HepG2 (cell line): ENCODE measurements around the gene GARIN5A. TPM values are rescaled to one million over a fixed set of nuclear protein-coding genes. Genes with fewer than 3 reads are reported as not detected.
A peak's percentile ranks its signal among the peaks of the same experiment; 100 is the strongest.

Source experiments
- BATF2 ChIP-seq: sonication (generic); formaldehyde crosslinking; IDR thresholded peaks from 2 replicates; pipeline ENCODE4 v1.8.0; 2022; ENCODE audit warnings: mild to moderate bottlenecking, missing genetic modification reagents, moderate library complexity
- CREB1 ChIP-seq, 2 experiments: fragments of 450-650 bp in 1 of 2; IDR thresholded peaks; 2 replicates each; pipeline ENCODE4 v1.6.1; 2016 to 2017; ENCODE audit warnings: control low read depth in 1 of 2, mild to moderate bottlenecking in 1 of 2, missing compliant biosample characterization in 1 of 2, missing genetic modification characterization in 1 of 2
- DR1 ChIP-seq: sonication (generic); formaldehyde crosslinking; IDR thresholded peaks from 2 replicates; pipeline ENCODE4 v1.8.0; 2021; ENCODE audit warnings: mild to moderate bottlenecking, missing genetic modification reagents, inconsistent platforms
- FIP1L1 ChIP-seq: fragments of 200-400 bp; formaldehyde crosslinking; IDR thresholded peaks from 2 replicates; pipeline ENCODE4 v1.6.1; 2018; ENCODE audit warnings: low read depth, mild to moderate bottlenecking, low read length, moderate library complexity, borderline replicate concordance; ENCODE audit not compliant: insufficient read depth
- FOXK1 ChIP-seq: sonication (generic); formaldehyde crosslinking; IDR thresholded peaks from 2 replicates; pipeline ENCODE4 v1.4.0; 2020; ENCODE audit warnings: low read depth, missing genetic modification reagents, borderline replicate concordance
- HNF1B ChIP-seq: sonication (generic); formaldehyde crosslinking; IDR thresholded peaks from 2 replicates; pipeline ENCODE4 v1.5.1; 2020; ENCODE audit warnings: mild to moderate bottlenecking, moderate library complexity, missing genetic modification reagents
- HNRNPLL ChIP-seq: fragments of 200-400 bp; formaldehyde crosslinking; IDR thresholded peaks from 2 replicates; pipeline ENCODE4 v1.6.1; 2017; ENCODE audit warnings: mild to moderate bottlenecking, low read depth, low read length; ENCODE audit not compliant: poor library complexity, severe bottlenecking
- KLF11 ChIP-seq: IDR thresholded peaks from 2 replicates; pipeline ENCODE4 v1.6.1; 2016; ENCODE audit warnings: missing compliant biosample characterization
- MTA3 ChIP-seq: sonication (generic); formaldehyde crosslinking; IDR thresholded peaks from 2 replicates; pipeline ENCODE4 v1.4.0; 2020; ENCODE audit warnings: missing genetic modification reagents
- MYC ChIP-seq: sonication (generic); formaldehyde crosslinking; IDR thresholded peaks from 2 replicates; pipeline ENCODE4 v1.9.0; 2021; ENCODE audit warnings: missing genetic modification reagents, borderline replicate concordance
- POLR2A ChIP-seq, 2 experiments: IDR thresholded peaks; 2 replicates each; pipeline ENCODE4 v1.6.1; 2011; ENCODE audit warnings: low read depth in 2 of 2, low read length in 2 of 2, mild to moderate bottlenecking in 1 of 2, moderate library complexity in 1 of 2; ENCODE audit not compliant: insufficient read depth in 1 of 2
- REPIN1 ChIP-seq: sonication (generic); formaldehyde crosslinking; IDR thresholded peaks from 2 replicates; pipeline ENCODE4 v1.8.0; 2022; ENCODE audit warnings: missing genetic modification reagents, low read depth, mild to moderate bottlenecking, borderline replicate concordance
- SIN3A ChIP-seq: IDR thresholded peaks from 2 replicates; pipeline ENCODE4 v1.6.1; 2011; ENCODE audit warnings: low read depth, mild to moderate bottlenecking, control low read depth, low read length, borderline replicate concordance
- ZNF232 ChIP-seq: sonication (generic); formaldehyde crosslinking; IDR thresholded peaks from 2 replicates; pipeline ENCODE4 v1.4.0; 2020; ENCODE audit warnings: missing genetic modification reagents, borderline replicate concordance
- ZNF460 ChIP-seq: sonication (generic); formaldehyde crosslinking; IDR thresholded peaks from 2 replicates; pipeline ENCODE4 v1.5.1; 2020; ENCODE audit warnings: missing genetic modification reagents, mild to moderate bottlenecking, borderline replicate concordance
- ZNF878 ChIP-seq: sonication (generic); formaldehyde crosslinking; IDR thresholded peaks from 2 replicates; pipeline ENCODE4 v1.8.1; 2023; ENCODE audit warnings: mild to moderate bottlenecking, missing genetic modification reagents, moderate library complexity
- polyA plus RNA-seq, 8 experiments: library from polyadenylated mRNA; depleted of rRNA in 3 of 8; stranded (reverse) in 7 of 8; unstranded in 1 of 8; fragments of >200 nt; fragmentation: Illumina TruSeq in 4 of 8; extraction: Trizol in 4 of 8; gene quantifications; 2 replicates each; pipeline versions ENCODE4 v1.2.1 to v1.2.3, GENCODE V29; 2011 to 2016; ENCODE audit warnings: low read depth in 4 of 8, missing spikeins in 1 of 8, mixed read lengths in 1 of 8; ENCODE audit not compliant: insufficient read depth in 1 of 8
- total RNA-seq, 5 experiments: library from RNA; depleted of rRNA; stranded (reverse); fragments of >200 nt; fragmentation: Illumina TruSeq; extraction: Trizol; gene quantifications; 2 replicates each; pipeline ENCODE4 v1.2.3, GENCODE V29; 2016; ENCODE audit warnings: low read depth in 1 of 5
- TF ChIP-seq, protein P1 (sequence below): sonication (generic); formaldehyde crosslinking; IDR thresholded peaks from 2 replicates; pipeline ENCODE4 v1.8.1; 2022; ENCODE audit warnings: low read depth, mild to moderate bottlenecking, missing genetic modification reagents
- TF ChIP-seq, protein P2 (sequence below): sonication (generic); formaldehyde crosslinking; IDR thresholded peaks from 2 replicates; pipeline ENCODE4; 2020; ENCODE audit warnings: missing genetic modification reagents, mild to moderate bottlenecking, borderline replicate concordance
- TF ChIP-seq, protein P3 (sequence below): IDR thresholded peaks from 2 replicates; pipeline ENCODE4 v1.6.1; 2018; ENCODE audit warnings: missing genetic modification reagents, mild to moderate bottlenecking, missing compliant biosample characterization

The GARIN5A gene
- total and polyA plus RNA-seq, 2 of the 13 experiments (the other 11 are each of a cell fraction or from before 2014, with no cell fraction given) = not detected

- TF ChIP-seq CREB1 (IDR thresholded peaks at IDR 0.05) (peak; percentile 99), CREB1 (CRISPR knock-in tag; IDR thresholded peaks at IDR 0.05) (peak; percentile 98), KLF11 (CRISPR knock-in tag) (peak; percentile 56; the same call in 1 of the 2 replicates), REPIN1 (CRISPR knock-in tag) (no peak; the same call in 1 of the 2 replicates), MTA3 (CRISPR knock-in tag) (no peak), DR1 (no peak), FOXK1 (CRISPR knock-in tag) (0 out of 2 replicates have a peak, but pooled peaks have one; percentile 41), ZNF460 (CRISPR knock-in tag) (no peak), ZNF232 (CRISPR knock-in tag) (no peak), SIN3A (no peak), FIP1L1 (no peak), POLR2A (IDR thresholded peaks at IDR 0.05; ENCODE audit: insufficient read depth in 1 of 2, low read depth in 2 of 2, low read length in 2 of 2) (peak in 1 of 2 experiments; percentile 48; a peak in 1 of 4 replicates), ZNF878 (CRISPR knock-in tag) (no peak), BATF2 (no peak), HNF1B (CRISPR knock-in tag) (0 out of 2 replicates have a peak, but pooled peaks have one; percentile 28), MYC (CRISPR knock-in tag) (peak; percentile 58; the same call in 1 of the 2 replicates), HNRNPLL (peak; percentile 41)
- TF ChIP-seq, protein P1, sequence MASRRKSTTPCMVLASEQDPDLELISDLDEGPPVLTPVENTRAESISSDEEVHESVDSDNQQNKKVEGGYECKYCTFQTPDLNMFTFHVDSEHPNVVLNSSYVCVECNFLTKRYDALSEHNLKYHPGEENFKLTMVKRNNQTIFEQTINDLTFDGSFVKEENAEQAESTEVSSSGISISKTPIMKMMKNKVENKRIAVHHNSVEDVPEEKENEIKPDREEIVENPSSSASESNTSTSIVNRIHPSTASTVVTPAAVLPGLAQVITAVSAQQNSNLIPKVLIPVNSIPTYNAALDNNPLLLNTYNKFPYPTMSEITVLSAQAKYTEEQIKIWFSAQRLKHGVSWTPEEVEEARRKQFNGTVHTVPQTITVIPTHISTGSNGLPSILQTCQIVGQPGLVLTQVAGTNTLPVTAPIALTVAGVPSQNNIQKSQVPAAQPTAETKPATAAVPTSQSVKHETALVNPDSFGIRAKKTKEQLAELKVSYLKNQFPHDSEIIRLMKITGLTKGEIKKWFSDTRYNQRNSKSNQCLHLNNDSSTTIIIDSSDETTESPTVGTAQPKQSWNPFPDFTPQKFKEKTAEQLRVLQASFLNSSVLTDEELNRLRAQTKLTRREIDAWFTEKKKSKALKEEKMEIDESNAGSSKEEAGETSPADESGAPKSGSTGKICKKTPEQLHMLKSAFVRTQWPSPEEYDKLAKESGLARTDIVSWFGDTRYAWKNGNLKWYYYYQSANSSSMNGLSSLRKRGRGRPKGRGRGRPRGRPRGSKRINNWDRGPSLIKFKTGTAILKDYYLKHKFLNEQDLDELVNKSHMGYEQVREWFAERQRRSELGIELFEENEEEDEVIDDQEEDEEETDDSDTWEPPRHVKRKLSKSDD (CRISPR knock-in tag) = peak; percentile 99
- TF ChIP-seq, protein P2, sequence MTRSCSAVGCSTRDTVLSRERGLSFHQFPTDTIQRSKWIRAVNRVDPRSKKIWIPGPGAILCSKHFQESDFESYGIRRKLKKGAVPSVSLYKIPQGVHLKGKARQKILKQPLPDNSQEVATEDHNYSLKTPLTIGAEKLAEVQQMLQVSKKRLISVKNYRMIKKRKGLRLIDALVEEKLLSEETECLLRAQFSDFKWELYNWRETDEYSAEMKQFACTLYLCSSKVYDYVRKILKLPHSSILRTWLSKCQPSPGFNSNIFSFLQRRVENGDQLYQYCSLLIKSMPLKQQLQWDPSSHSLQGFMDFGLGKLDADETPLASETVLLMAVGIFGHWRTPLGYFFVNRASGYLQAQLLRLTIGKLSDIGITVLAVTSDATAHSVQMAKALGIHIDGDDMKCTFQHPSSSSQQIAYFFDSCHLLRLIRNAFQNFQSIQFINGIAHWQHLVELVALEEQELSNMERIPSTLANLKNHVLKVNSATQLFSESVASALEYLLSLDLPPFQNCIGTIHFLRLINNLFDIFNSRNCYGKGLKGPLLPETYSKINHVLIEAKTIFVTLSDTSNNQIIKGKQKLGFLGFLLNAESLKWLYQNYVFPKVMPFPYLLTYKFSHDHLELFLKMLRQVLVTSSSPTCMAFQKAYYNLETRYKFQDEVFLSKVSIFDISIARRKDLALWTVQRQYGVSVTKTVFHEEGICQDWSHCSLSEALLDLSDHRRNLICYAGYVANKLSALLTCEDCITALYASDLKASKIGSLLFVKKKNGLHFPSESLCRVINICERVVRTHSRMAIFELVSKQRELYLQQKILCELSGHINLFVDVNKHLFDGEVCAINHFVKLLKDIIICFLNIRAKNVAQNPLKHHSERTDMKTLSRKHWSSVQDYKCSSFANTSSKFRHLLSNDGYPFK (CRISPR knock-in tag) = no peak
- TF ChIP-seq, protein P3, sequence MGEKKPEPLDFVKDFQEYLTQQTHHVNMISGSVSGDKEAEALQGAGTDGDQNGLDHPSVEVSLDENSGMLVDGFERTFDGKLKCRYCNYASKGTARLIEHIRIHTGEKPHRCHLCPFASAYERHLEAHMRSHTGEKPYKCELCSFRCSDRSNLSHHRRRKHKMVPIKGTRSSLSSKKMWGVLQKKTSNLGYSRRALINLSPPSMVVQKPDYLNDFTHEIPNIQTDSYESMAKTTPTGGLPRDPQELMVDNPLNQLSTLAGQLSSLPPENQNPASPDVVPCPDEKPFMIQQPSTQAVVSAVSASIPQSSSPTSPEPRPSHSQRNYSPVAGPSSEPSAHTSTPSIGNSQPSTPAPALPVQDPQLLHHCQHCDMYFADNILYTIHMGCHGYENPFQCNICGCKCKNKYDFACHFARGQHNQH = peak; percentile 17; the same call in 1 of the 2 replicates
These were observed 34.6 kb upstream of the GARIN5A start, which contains the start of gene JOSD2 (continued) for GRCh38 chr19:50511069-50511822.
